H1 (cell line): ENCODE measurements around the gene CNNM1. TPM values are rescaled to one million over a fixed set of nuclear protein-coding genes. Genes with fewer than 3 reads are reported as not detected.

Experiments
- POLR2AphosphoS5 ChIP-seq: IDR thresholded peaks from 2 replicates; pipeline ENCODE4 v1.6.1; 2011; ENCODE audit warnings: low read depth, low read length
- polyA plus RNA-seq, 7 experiments: library from polyadenylated mRNA; depleted of rRNA in 3 of 7; stranded (reverse) in 5 of 7; unstranded in 2 of 7; fragments of >200 nt in 5 of 7; fragments of 200-250 nt in 2 of 7; gene quantifications; 1 replicate in 5 of 7; 2 replicates in 1 of 7; 4 replicates in 1 of 7; pipeline versions ENCODE4 v1.2.1 to v1.2.3, GENCODE V29; 2011 to 2013; ENCODE audit warnings: missing spikeins in 2 of 7, mixed read lengths in 2 of 7
- total RNA-seq: library from RNA; stranded (reverse); fragmentation: NEBNext Ultra II Directional; extraction: Animal tissue kit (Norgen Biotek cat#: 25700); gene quantifications from 2 replicates; pipeline ENCODE4 v1.2.1, GENCODE V29; 2021

The CNNM1 gene
- total and polyA plus RNA-seq, 2 of the 8 experiments (the other 6 are each of a cell fraction or from before 2014, with no cell fraction given), result 0.74 to 0.92 TPM

DNA sequence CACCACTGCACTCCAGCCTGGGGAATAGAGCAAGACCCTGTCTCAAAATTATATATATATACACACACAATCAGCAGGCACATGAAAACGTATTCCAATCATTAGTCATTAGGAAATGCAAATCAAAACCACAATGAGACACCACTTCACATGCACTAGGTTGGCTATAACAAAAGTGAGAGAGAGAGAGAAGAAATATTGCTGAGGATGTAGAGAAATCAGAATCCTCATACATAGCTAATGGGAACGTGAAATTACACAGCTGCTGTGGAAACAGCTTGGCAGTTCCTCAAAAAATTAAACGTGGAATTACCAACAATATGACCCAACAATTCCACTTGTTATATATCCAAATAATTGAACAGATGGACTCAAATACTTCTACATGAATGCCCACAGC, 43.3 kb upstream of the CNNM1 start (continued):
- TF ChIP-seq POLR2AphosphoS5, result no peak
